Calu3 (cell line): ENCODE measurements around the gene FAR1. TPM values are rescaled to one million over a fixed set of nuclear protein-coding genes. Genes with fewer than 3 reads are reported as not detected.

Source experiments
- BruUV-seq: library from RNA; stranded (reverse); fragments of 400-500 nt; replicated peaks from 2 replicates; lab custom pipeline; 2021; lab: Mats Ljungman, UMichigan
- CTCF ChIA-PET: fragments of 300-600 bp; sonication (Branson Sonifier 250); formaldehyde crosslinking; loops from one replicate; lab custom pipeline; 2022; ENCODE audit warnings: antibody characterized with exemption; lab: Charles Lee
- DNase-seq: peaks from one replicate; pipeline ENCODE4 v3.0.0; 2022
- H3K27ac Mint-ChIP-seq: one replicate; pipeline ENCODE4 v1.8.0; 2022; ENCODE audit warnings: mixed read lengths; ENCODE audit not compliant: unreplicated experiment
- H3K27me3 Mint-ChIP-seq: one replicate; pipeline ENCODE4 v1.8.0; 2022; ENCODE audit warnings: mixed read lengths; ENCODE audit not compliant: unreplicated experiment
- H3K36me3 Mint-ChIP-seq: one replicate; pipeline ENCODE4 v1.8.0; 2022; ENCODE audit warnings: mild to moderate bottlenecking, moderate library complexity, mixed read lengths; ENCODE audit not compliant: insufficient read depth, unreplicated experiment
- H3K4me1 Mint-ChIP-seq: one replicate; pipeline ENCODE4 v1.8.0; 2022; ENCODE audit warnings: mild to moderate bottlenecking, low read depth, mixed read lengths; ENCODE audit not compliant: unreplicated experiment
- H3K4me3 Mint-ChIP-seq: one replicate; pipeline ENCODE4 v1.8.0; 2022; ENCODE audit warnings: mild to moderate bottlenecking, low read depth, moderate library complexity, mixed read lengths; ENCODE audit not compliant: unreplicated experiment
- H3K9me3 Mint-ChIP-seq: one replicate; pipeline ENCODE4 v1.8.0; 2022; ENCODE audit warnings: low read depth, mixed read lengths; ENCODE audit not compliant: unreplicated experiment
- CTCF ChIP-seq: fragments of 200-600 bp; IDR thresholded peaks from one replicate; pipeline ENCODE4 v1.8.0; 2022; ENCODE audit warnings: antibody characterized with exemption; ENCODE audit not compliant: unreplicated experiment
- intact Hi-C: fragments of 100-400 bp; cut with micrococcal nuclease; formaldehyde crosslinking; loops from one replicate; pipeline ENCODE4 v1.10.0; 2022; ENCODE audit not compliant: unreplicated experiment
- total RNA-seq: library from RNA; stranded (reverse); gene quantifications from 2 replicates; pipeline ENCODE4 v1.2.3, GENCODE V29; 2022

Gene FAR1
- total RNA-seq, 1 experiment from 2014 or later, result 98.9 TPM

GRCh38 chr11:13629779-13630178 lies 38.7 kb upstream of the FAR1 start:
- Mint-ChIP-seq H3K36me3 (no peaks in the 10 kb centered on the region), H3K4me1 (no peaks in the 10 kb centered on the region), H3K4me3 (no peak overlapping the region), H3K9me3 (peaks cover 4% of the 10 kb centered on the region), H3K27me3 (peaks cover 34% of the 10 kb centered on the region), H3K27ac (no peak overlapping the region)
- BruUV-seq, result no TSS peak
- CTCF ChIA-PET, result no interaction called here
- no peak for DNase-seq
- no peak for TF ChIP-seq CTCF
- intact Hi-C loops, result no loop called here

- Mint-ChIP-seq H3K4me3 (no peak overlapping the region), H3K36me3 (no peaks in the 10 kb centered on the region), H3K27ac (no peak overlapping the region), H3K9me3 (peaks cover 3% of the 10 kb centered on the region), H3K4me1 (no peaks in the 10 kb centered on the region), H3K27me3 (peaks cover 60% of the 10 kb centered on the region)
- BruUV-seq, result no TSS peak
- no peak for DNase-seq
- CTCF ChIA-PET, result no interaction called here
- no peak for TF ChIP-seq CTCF
- intact Hi-C loops, result no loop called here
Observed at GRCh38 chr11:13635290-13635689, 33.2 kb upstream of the FAR1 start.

GRCh38 chr11:13635804-13636203 lies 32.7 kb upstream of the FAR1 start:
- Mint-ChIP-seq H3K36me3 (no peaks in the 10 kb centered on the region), H3K27ac (no peak overlapping the region), H3K27me3 (peaks cover 60% of the 10 kb centered on the region), H3K9me3 (peaks cover 3% of the 10 kb centered on the region), H3K4me1 (no peaks in the 10 kb centered on the region), H3K4me3 (no peak overlapping the region)
- CTCF ChIA-PET, result no interaction called here
- no peak for TF ChIP-seq CTCF
- DNase-seq, result no peak
- intact Hi-C loops, result no loop called here
- BruUV-seq, result no TSS peak

- Mint-ChIP-seq H3K27me3 (peaks cover 49% of the 10 kb centered on the region), H3K36me3 (no peaks in the 10 kb centered on the region), H3K4me3 (no peak overlapping the region), H3K9me3 (peaks cover 3% of the 10 kb centered on the region), H3K4me1 (no peaks in the 10 kb centered on the region), H3K27ac (no peak overlapping the region)
- CTCF ChIA-PET, result no interaction called here
- no peak for TF ChIP-seq CTCF
- intact Hi-C loops, result no loop called here
- DNase-seq, result no peak
- no TSS peak for BruUV-seq
Observed at GRCh38 chr11:13637125-13638069, 31.1 kb upstream of the FAR1 start.
